ENCODE data around the gene KRT84.

KRT84 gene

DNA sequence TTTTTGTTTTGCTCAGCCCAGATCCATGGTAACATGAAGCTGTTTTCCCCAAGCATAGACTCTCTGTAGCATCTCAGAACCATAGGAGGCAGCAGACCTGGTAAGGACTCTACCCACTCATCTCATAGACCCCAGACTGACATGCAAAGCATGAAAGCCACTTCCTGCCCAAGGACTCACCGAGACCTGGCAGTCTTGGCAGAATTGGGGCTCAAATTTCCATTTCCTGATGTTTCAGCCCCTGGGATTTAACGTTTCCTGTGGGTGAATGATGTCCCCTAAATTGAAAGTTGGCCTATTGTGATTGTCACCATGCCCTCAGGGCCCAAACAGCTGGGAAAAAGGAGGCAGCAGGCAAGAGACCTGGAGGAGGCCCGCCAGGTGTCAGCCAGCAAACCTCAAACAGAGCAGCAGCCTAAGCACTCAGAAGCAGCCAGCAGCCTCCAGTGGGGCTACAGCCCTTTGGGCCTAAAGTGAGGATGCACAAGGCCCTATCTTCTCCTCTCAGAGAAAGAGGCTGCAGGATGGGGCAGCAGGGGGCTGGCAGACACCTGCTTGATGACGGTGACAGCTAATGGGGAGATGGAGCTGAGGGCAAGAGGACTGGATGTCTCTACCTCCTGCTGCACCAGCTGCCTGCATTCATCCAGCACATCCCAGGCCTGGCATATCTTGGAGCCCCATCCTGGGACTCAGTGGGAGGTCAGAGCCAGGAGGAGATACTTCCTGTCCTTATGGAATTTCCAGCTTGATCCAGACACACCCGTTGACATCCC is 26.7 kb downstream of the KRT84 start:
- Histone ChIP-seq H3K14ac (ENCODE audit: low read length in 2 of 2) (no peak overlapping the region), H2BK12ac (ENCODE audit: low read length in 2 of 2) (no peak overlapping the region), H2AFZ (ENCODE audit: low read depth, low read length) (no peak overlapping the region), H3K9ac (ENCODE audit: low read length) (no peak overlapping the region), H3K9me3 (ENCODE audit: control insufficient read depth, low read length) (no peaks in the 10 kb centered on the region), H3K36me3 (ENCODE audit: control insufficient read depth in 1 of 2, insufficient read depth in 2 of 2, low read depth in 1 of 2, low read length in 2 of 2) (no peaks in the 10 kb centered on the region), H3K4me1 (ENCODE audit: control insufficient read depth, insufficient read depth, low read depth, low read length) (peaks cover 2% of the 10 kb centered on the region), H4K91ac (ENCODE audit: low read length) (no peak overlapping the region), H2AK5ac (ENCODE audit: low read length, severe bottlenecking) (no peak overlapping the region), H3K4me3 (ENCODE audit: insufficient read depth in 1 of 2, low read depth in 1 of 2, low read length in 2 of 2) (no peak overlapping the region), H2BK120ac (ENCODE audit: low read depth, low read length) (no peak overlapping the region), H3K4ac (ENCODE audit: low read depth in 1 of 2, low read length in 2 of 2) (no peak overlapping the region), H3K23ac (ENCODE audit: low read length in 2 of 2) (no peak overlapping the region), H3K4me2 (ENCODE audit: low read length, poor library complexity, severe bottlenecking) (no peak overlapping the region), H3K79me1 (replicated peaks; ENCODE audit: low read length, poor library complexity, severe bottlenecking) (no peaks in the 10 kb centered on the region), H3K27me3 (ENCODE audit: control insufficient read depth in 1 of 2, insufficient read depth in 1 of 2, low read length in 2 of 2) (peaks cover 38 to 69% of the 10 kb centered on the region in 2 experiments), H3K18ac (ENCODE audit: low read depth in 1 of 2, low read length in 2 of 2) (no peak overlapping the region), H3K27ac (ENCODE audit: low read length, poor library complexity, severe bottlenecking) (no peak overlapping the region), H4K8ac (ENCODE audit: low read length) (no peak overlapping the region), H2BK15ac (ENCODE audit: low read depth, poor library complexity, severe bottlenecking) (no peak overlapping the region), H2BK5ac (ENCODE audit: low read depth, low read length, poor library complexity, severe bottlenecking) (no peak overlapping the region)
- no peak for DNase-seq
- WGBS: 60% methylated on average over 5 of the region's 5 CpGs

DNA sequence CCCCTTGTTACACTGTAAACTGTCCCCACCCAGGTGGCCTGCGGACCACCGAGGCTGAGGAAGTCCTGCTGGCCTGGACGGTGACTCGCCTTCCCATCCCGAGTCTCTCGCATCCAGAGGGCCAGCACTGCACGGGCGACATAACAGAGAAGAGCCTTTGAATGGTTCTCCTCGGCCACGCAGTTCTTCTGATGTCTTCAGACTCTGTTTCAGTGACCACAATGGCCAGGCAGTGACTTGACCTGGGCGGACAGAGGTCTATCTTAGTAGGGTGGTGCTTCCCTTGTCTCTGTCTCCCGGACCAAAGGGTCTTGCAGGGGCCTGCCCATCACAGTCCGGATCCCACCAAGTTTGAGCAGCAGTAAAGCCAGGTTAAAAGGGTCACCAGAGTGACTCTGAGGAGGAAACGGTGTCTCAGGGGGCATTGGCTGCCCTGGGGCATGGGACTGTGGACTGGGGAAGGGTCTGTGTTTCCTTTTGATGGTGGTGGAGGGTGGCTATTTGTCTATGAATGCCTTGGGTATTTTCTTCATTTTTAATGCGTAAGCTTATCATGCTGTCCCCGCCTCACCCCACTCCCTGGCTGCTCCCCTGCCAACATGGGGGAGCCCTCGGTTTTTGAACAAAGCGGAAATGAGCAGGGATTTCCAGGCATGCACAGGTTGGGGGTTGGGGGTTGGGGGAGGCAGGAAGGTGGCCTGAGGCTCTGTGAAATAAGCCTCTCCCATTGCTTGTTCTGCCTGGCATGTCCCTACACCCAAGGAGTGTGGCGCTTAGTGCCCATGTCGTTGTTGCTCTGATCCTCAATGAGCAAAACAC is 28.5 kb downstream of the KRT84 start:
- no peak for DNase-seq
- no peak overlapping the region for H2AFZ ChIP-seq (ENCODE audit: low read depth, low read length)
- no peak overlapping the region for H2BK120ac ChIP-seq (ENCODE audit: low read depth, low read length)
- WGBS: 86% methylated on average over 19 of the region's 20 CpGs
- no peak overlapping the region for H3K4ac ChIP-seq (ENCODE audit: low read depth in 1 of 2, low read length in 2 of 2)
- no peak overlapping the region for H3K23ac ChIP-seq (ENCODE audit: low read length in 2 of 2)
- H3K9ac ChIP-seq (ENCODE audit: low read length): no peak overlapping the region
- H3K4me1 ChIP-seq (ENCODE audit: control insufficient read depth, insufficient read depth, low read depth, low read length): peaks cover 2% of the 10 kb centered on the region
- H3K4me3 ChIP-seq (ENCODE audit: insufficient read depth in 1 of 2, low read depth in 1 of 2, low read length in 2 of 2): no peak overlapping the region
- H2BK5ac ChIP-seq (ENCODE audit: low read depth, low read length, poor library complexity, severe bottlenecking): no peak overlapping the region
- H3K9me3 ChIP-seq (ENCODE audit: control insufficient read depth, low read length): no peaks in the 10 kb centered on the region
- H3K18ac ChIP-seq (ENCODE audit: low read depth in 1 of 2, low read length in 2 of 2): no peak overlapping the region
- H2BK15ac ChIP-seq (ENCODE audit: low read depth, poor library complexity, severe bottlenecking): no peak overlapping the region
- no peak overlapping the region for H4K8ac ChIP-seq (ENCODE audit: low read length)
- H2BK12ac ChIP-seq (ENCODE audit: low read length in 2 of 2): no peak overlapping the region
- H4K91ac ChIP-seq (ENCODE audit: low read length): no peak overlapping the region
- no peak overlapping the region for H2AK5ac ChIP-seq (ENCODE audit: low read length, severe bottlenecking)
- no peak overlapping the region for H3K4me2 ChIP-seq (ENCODE audit: low read length, poor library complexity, severe bottlenecking)
- H3K14ac ChIP-seq (ENCODE audit: low read length in 2 of 2): no peak overlapping the region
- H3K79me1 ChIP-seq (replicated peaks; ENCODE audit: low read length, poor library complexity, severe bottlenecking): no peaks in the 10 kb centered on the region
- H3K27me3 ChIP-seq (ENCODE audit: control insufficient read depth in 1 of 2, insufficient read depth in 1 of 2, low read length in 2 of 2): peaks cover 46 to 76% of the 10 kb centered on the region in 2 experiments
- H3K36me3 ChIP-seq (ENCODE audit: control insufficient read depth in 1 of 2, insufficient read depth in 2 of 2, low read depth in 1 of 2, low read length in 2 of 2): no peaks in the 10 kb centered on the region
- no peak overlapping the region for H3K27ac ChIP-seq (ENCODE audit: low read length, poor library complexity, severe bottlenecking)

DNA sequence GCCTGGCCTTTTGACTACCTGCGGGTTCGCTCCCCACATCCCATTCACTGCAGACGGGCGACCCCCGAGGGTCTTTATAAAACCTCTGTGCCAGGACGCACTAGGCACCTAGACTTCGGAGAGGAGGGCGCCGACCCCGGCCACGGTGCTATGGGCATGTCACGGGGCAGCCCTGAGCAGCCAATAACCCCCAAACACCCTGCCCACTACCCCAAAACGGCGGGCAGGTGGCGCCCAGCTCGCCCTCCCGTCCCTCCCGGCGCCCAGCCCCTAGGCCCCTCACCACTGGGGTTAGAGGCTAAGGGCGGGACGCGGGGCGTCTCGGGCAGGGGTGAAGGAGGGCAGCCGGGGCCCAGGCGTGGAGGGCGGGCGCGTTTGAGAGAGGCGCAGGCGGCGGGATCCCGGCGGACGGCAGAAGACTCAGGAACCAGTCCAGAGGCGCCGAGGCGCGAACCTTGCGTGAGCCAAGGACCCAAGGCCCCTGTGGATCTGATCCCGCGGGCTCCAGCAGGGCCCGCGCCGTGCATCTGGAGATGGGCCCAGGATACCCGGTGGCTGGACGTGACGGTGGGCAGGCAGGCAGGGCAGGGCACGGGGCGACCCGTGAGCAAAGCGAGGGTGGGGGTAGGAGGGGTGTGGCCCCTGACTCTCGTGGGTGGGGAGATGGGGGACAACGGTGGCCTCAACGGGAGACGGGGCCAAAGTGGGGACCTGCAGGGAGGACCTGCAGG is 29.3 kb downstream of the KRT84 start:
- Histone ChIP-seq H3K23ac (ENCODE audit: low read length in 2 of 2) (no peak overlapping the region), H3K36me3 (ENCODE audit: control insufficient read depth in 1 of 2, insufficient read depth in 2 of 2, low read depth in 1 of 2, low read length in 2 of 2) (no peaks in the 10 kb centered on the region), H4K8ac (ENCODE audit: low read length) (no peak overlapping the region), H2BK15ac (ENCODE audit: low read depth, poor library complexity, severe bottlenecking) (no peak overlapping the region), H4K91ac (ENCODE audit: low read length) (no peak overlapping the region), H3K14ac (ENCODE audit: low read length in 2 of 2) (no peak overlapping the region), H2AFZ (ENCODE audit: low read depth, low read length) (no peak overlapping the region), H3K4me2 (ENCODE audit: low read length, poor library complexity, severe bottlenecking) (no peak overlapping the region), H2AK5ac (ENCODE audit: low read length, severe bottlenecking) (no peak overlapping the region), H3K9ac (ENCODE audit: low read length) (no peak overlapping the region), H2BK12ac (ENCODE audit: low read length in 2 of 2) (no peak overlapping the region), H3K79me1 (replicated peaks; ENCODE audit: low read length, poor library complexity, severe bottlenecking) (no peaks in the 10 kb centered on the region), H3K9me3 (ENCODE audit: control insufficient read depth, low read length) (no peaks in the 10 kb centered on the region), H3K4me3 (ENCODE audit: insufficient read depth in 1 of 2, low read depth in 1 of 2, low read length in 2 of 2) (no peak overlapping the region), H3K27ac (ENCODE audit: low read length, poor library complexity, severe bottlenecking) (no peak overlapping the region), H2BK5ac (ENCODE audit: low read depth, low read length, poor library complexity, severe bottlenecking) (no peak overlapping the region), H3K18ac (ENCODE audit: low read depth in 1 of 2, low read length in 2 of 2) (no peak overlapping the region), H3K4ac (ENCODE audit: low read depth in 1 of 2, low read length in 2 of 2) (no peak overlapping the region), H3K27me3 (ENCODE audit: control insufficient read depth in 1 of 2, insufficient read depth in 1 of 2, low read length in 2 of 2) (peaks cover 51 to 81% of the 10 kb centered on the region in 2 experiments), H2BK120ac (ENCODE audit: low read depth, low read length) (no peak overlapping the region), H3K4me1 (ENCODE audit: control insufficient read depth, insufficient read depth, low read depth, low read length) (peaks cover 2% of the 10 kb centered on the region)
- no peak for DNase-seq
- 90% methylated on average over 56 of the region's 56 CpGs for WGBS

DNA sequence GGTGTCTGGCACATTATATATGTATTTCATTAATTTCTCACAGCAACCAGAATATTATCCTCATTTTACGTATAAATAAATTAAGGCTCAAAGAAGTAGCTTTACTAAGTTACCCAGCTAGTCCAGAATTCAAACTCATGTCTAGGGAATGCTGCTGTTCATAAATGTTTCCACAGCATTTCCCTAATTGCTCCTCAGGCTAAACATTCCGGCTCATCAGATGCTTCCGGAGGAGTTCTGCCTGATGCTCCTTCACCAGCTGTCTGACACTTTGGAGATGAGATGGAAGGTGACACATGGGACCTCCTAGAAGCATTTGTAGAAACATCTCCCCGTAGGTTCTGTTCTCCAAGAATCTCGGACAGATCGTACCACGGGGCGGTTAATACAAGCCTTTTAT is 30.3 kb downstream of the KRT84 start:
- WGBS: 87% methylated on average over 8 of the region's 8 CpGs

More for the DNA sequence above, 30.3 kb downstream of the KRT84 start:
- H2BK12ac ChIP-seq (ENCODE audit: low read length in 2 of 2): no peak overlapping the region
- H2BK120ac ChIP-seq (ENCODE audit: low read depth, low read length): no peak overlapping the region
- H3K23ac ChIP-seq (ENCODE audit: low read length in 2 of 2): no peak overlapping the region
- no peak overlapping the region for H3K4me3 ChIP-seq (ENCODE audit: insufficient read depth in 1 of 2, low read depth in 1 of 2, low read length in 2 of 2)
- H2AFZ ChIP-seq (ENCODE audit: low read depth, low read length): no peak overlapping the region
- H2AK5ac ChIP-seq (ENCODE audit: low read length, severe bottlenecking): no peak overlapping the region
- H3K4ac ChIP-seq (ENCODE audit: low read depth in 1 of 2, low read length in 2 of 2): no peak overlapping the region
- H4K8ac ChIP-seq (ENCODE audit: low read length): no peak overlapping the region
- peaks cover 2% of the 10 kb centered on the region for H3K4me1 ChIP-seq (ENCODE audit: control insufficient read depth, insufficient read depth, low read depth, low read length)
- H4K91ac ChIP-seq (ENCODE audit: low read length): no peak overlapping the region
- no peak overlapping the region for H3K27ac ChIP-seq (ENCODE audit: low read length, poor library complexity, severe bottlenecking)
- H2BK5ac ChIP-seq (ENCODE audit: low read depth, low read length, poor library complexity, severe bottlenecking): no peak overlapping the region
- H3K79me1 ChIP-seq (replicated peaks; ENCODE audit: low read length, poor library complexity, severe bottlenecking): no peaks in the 10 kb centered on the region
- H3K36me3 ChIP-seq (ENCODE audit: control insufficient read depth in 1 of 2, insufficient read depth in 2 of 2, low read depth in 1 of 2, low read length in 2 of 2): no peaks in the 10 kb centered on the region
- H2BK15ac ChIP-seq (ENCODE audit: low read depth, poor library complexity, severe bottlenecking): no peak overlapping the region
- H3K18ac ChIP-seq (ENCODE audit: low read depth in 1 of 2, low read length in 2 of 2): no peak overlapping the region
- no peak for DNase-seq
- H3K4me2 ChIP-seq (ENCODE audit: low read length, poor library complexity, severe bottlenecking): no peak overlapping the region
- no peak overlapping the region for H3K14ac ChIP-seq (ENCODE audit: low read length in 2 of 2)
- peaks cover 57 to 84% of the 10 kb centered on the region in 2 experiments for H3K27me3 ChIP-seq (ENCODE audit: control insufficient read depth in 1 of 2, insufficient read depth in 1 of 2, low read length in 2 of 2)
- H3K9me3 ChIP-seq (ENCODE audit: control insufficient read depth, low read length): no peaks in the 10 kb centered on the region
- H3K9ac ChIP-seq (ENCODE audit: low read length): no peak overlapping the region
